ENCODE results near the gene KIT. TPM values are rescaled to one million over a fixed set of nuclear protein-coding genes. Genes with fewer than 3 reads are reported as not detected.
"Not testable (repeated sequence)": the region's sequence is repeated elsewhere in the genome, so short reads cannot be mapped to it uniquely, and the experiment has no call there.

The KIT gene
- total and polyA plus RNA-seq, 4 donors: 3.9 to 74.4 (median 15.3) TPM

DNA sequence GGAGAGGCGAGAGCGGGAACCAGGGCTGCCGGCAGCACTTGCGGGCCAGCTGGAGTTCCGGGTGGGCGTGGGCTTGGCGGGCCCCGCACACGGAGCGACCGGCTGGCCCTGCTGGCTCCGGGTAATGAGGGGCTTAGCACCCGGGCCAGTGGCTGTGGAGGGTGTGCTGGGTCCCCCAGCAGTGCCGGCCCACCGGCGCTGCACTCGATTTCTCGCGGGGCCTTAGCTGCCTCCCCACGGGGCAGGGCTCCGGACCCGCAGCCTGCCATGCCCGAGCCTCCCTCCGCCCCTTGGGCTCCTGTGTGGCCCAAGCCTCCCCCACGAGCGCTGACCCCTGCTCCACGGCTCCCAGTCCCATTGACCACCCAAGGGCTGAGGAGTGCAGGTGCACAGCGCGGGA, 25.2 kb upstream of the KIT start:
- no peaks in the 10 kb centered on the region for H3K4me1 ChIP-seq (ENCODE audit: control insufficient read depth in 5 of 5, insufficient read depth in 5 of 5, low read length in 5 of 5)
- no peaks in the 10 kb centered on the region for H3K36me3 ChIP-seq (ENCODE audit: control insufficient read depth in 4 of 4, insufficient read depth in 4 of 4, low read length in 4 of 4)
- 92 to 97% methylated on average over 27 to 29 of the region's 29 CpGs for WGBS, 2 donors
- H3K9me3 ChIP-seq (ENCODE audit: control insufficient read depth in 4 of 4, insufficient read depth in 3 of 4, low read length in 3 of 4): no peaks in the 10 kb centered on the region
- no peak for TF ChIP-seq CTCF (IDR thresholded peaks at IDR 0.05; ENCODE audit: control extremely low read depth, extremely low read depth)
- H3K27me3 ChIP-seq (ENCODE audit: control insufficient read depth in 3 of 3, insufficient read depth in 3 of 3, low read length in 2 of 3): no peaks in the 10 kb centered on the region
- DNase-seq (no peak), ATAC-seq (ENCODE audit: insufficient read depth, low FRiP score) (no peak)
- no peak overlapping the region for H3K27ac ChIP-seq (ENCODE audit: low read depth in 1 of 2, low read length in 1 of 2)
- no peak overlapping the region for H3K9ac ChIP-seq (ENCODE audit: insufficient read depth in 1 of 2, low read length in 2 of 2)
- no peak overlapping the region for H3K4me3 ChIP-seq

- H3K27me3 ChIP-seq (ENCODE audit: control insufficient read depth in 3 of 3, insufficient read depth in 3 of 3, low read length in 2 of 3); H3K9me3 ChIP-seq (ENCODE audit: control insufficient read depth in 4 of 4, insufficient read depth in 3 of 4, low read length in 3 of 4); H3K36me3 ChIP-seq (ENCODE audit: control insufficient read depth in 4 of 4, insufficient read depth in 4 of 4, low read length in 4 of 4); H3K4me3 ChIP-seq; H3K9ac ChIP-seq (ENCODE audit: insufficient read depth in 1 of 2, low read length in 2 of 2); H3K4me1 ChIP-seq (ENCODE audit: control insufficient read depth in 5 of 5, insufficient read depth in 5 of 5, low read length in 5 of 5); ATAC-seq (ENCODE audit: insufficient read depth, low FRiP score); H3K27ac ChIP-seq (ENCODE audit: low read depth in 1 of 2, low read length in 1 of 2); DNase-seq: not testable (repeated sequence)
- 74 to 77% methylated on average over 18 of the region's 18 CpGs for WGBS, 2 donors
Measured at GRCh38 chr4:54633102-54633740, 24.5 kb upstream of the KIT start.

- no peaks in the 10 kb centered on the region for H3K9me3 ChIP-seq (ENCODE audit: control insufficient read depth in 4 of 4, insufficient read depth in 3 of 4, low read length in 3 of 4)
- 85 to 87% methylated on average over 3 of the region's 3 CpGs for WGBS, 2 donors
- no peak overlapping the region for H3K4me3 ChIP-seq
- no peaks in the 10 kb centered on the region for H3K4me1 ChIP-seq (ENCODE audit: control insufficient read depth in 5 of 5, insufficient read depth in 5 of 5, low read length in 5 of 5)
- DNase-seq: no peak
- no peaks in the 10 kb centered on the region for H3K27me3 ChIP-seq (ENCODE audit: control insufficient read depth in 3 of 3, insufficient read depth in 3 of 3, low read length in 2 of 3)
- H3K9ac ChIP-seq (ENCODE audit: insufficient read depth in 1 of 2, low read length in 2 of 2): no peak overlapping the region
- H3K36me3 ChIP-seq (ENCODE audit: control insufficient read depth in 4 of 4, insufficient read depth in 4 of 4, low read length in 4 of 4): no peaks in the 10 kb centered on the region
- TF ChIP-seq CTCF (IDR thresholded peaks at IDR 0.05; ENCODE audit: control extremely low read depth, extremely low read depth): no peak
- no peak overlapping the region for H3K27ac ChIP-seq (ENCODE audit: low read depth in 1 of 2, low read length in 1 of 2)
- no peak for ATAC-seq (ENCODE audit: insufficient read depth, low FRiP score)
Measured at GRCh38 chr4:54635318-54635717, 22.4 kb upstream of the KIT start.

DNA sequence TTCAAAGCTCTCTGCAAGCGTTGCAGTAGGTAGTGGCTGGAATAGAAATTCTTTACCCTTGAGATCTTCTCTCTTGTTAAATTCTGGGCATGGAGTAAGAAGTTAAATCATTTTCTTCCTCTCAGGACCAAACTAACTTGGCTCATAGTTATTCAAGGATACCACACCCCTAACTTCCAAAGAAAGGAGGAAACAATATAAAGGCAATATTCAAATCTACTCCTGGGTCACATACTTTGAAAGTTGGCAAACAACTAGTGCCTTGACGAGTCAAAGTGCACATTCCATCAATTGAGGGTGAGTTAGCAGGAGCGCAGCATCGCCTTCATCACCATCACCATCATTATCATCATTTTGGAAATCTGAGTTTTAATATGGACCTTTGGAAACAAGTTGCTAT, 20.4 kb upstream of the KIT start:
- DNase-seq (no peak), ATAC-seq (ENCODE audit: insufficient read depth, low FRiP score) (no peak)
- H3K9me3 ChIP-seq (ENCODE audit: control insufficient read depth in 4 of 4, insufficient read depth in 3 of 4, low read length in 3 of 4): no peaks in the 10 kb centered on the region
- 81 to 85% methylated on average over 4 of the region's 4 CpGs for whole genome bisulfite sequencing, 2 donors
- H3K4me3 ChIP-seq: no peak overlapping the region
- H3K27me3 ChIP-seq (ENCODE audit: control insufficient read depth in 3 of 3, insufficient read depth in 3 of 3, low read length in 2 of 3): no peaks in the 10 kb centered on the region
- H3K27ac ChIP-seq (ENCODE audit: low read depth in 1 of 2, low read length in 1 of 2): no peak overlapping the region
- no peaks in the 10 kb centered on the region for H3K4me1 ChIP-seq (ENCODE audit: control insufficient read depth in 5 of 5, insufficient read depth in 5 of 5, low read length in 5 of 5)
- H3K36me3 ChIP-seq (ENCODE audit: control insufficient read depth in 4 of 4, insufficient read depth in 4 of 4, low read length in 4 of 4): no peaks in the 10 kb centered on the region
- no peak overlapping the region for H3K9ac ChIP-seq (ENCODE audit: insufficient read depth in 1 of 2, low read length in 2 of 2)
- TF ChIP-seq CTCF (IDR thresholded peaks at IDR 0.05; ENCODE audit: control extremely low read depth, extremely low read depth): no peak

DNA sequence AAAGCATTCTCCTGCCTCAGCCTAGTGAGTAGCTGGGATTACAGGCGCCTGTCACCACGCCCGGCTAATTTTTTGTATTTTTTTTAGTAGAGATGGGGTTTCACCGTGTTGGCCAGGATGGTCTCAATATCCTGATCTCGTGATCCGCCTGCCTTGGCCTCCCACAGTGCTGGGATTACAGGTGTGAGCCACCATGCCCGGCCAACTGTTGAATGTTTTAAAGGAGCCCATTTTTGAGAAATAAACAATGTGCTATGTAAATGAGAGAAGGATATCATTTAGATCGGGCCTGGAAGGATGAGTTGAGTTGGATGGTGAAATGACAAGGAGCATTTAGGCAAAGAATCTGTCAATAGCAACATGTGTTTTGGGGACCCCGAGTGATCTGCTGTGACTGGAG, 16.7 kb upstream of the KIT start:
- not testable (repeated sequence) for H3K9ac ChIP-seq (ENCODE audit: insufficient read depth in 1 of 2, low read length in 2 of 2); ATAC-seq (ENCODE audit: insufficient read depth, low FRiP score); H3K4me1 ChIP-seq (ENCODE audit: control insufficient read depth in 5 of 5, insufficient read depth in 5 of 5, low read length in 5 of 5); DNase-seq; H3K27me3 ChIP-seq (ENCODE audit: control insufficient read depth in 3 of 3, insufficient read depth in 3 of 3, low read length in 2 of 3); H3K4me3 ChIP-seq; H3K9me3 ChIP-seq (ENCODE audit: control insufficient read depth in 4 of 4, insufficient read depth in 3 of 4, low read length in 3 of 4); H3K27ac ChIP-seq (ENCODE audit: low read depth in 1 of 2, low read length in 1 of 2); H3K36me3 ChIP-seq (ENCODE audit: control insufficient read depth in 4 of 4, insufficient read depth in 4 of 4, low read length in 4 of 4)
- 96% methylated on average over 9 of the region's 9 CpGs for WGBS, 2 donors
